Right lobe of liver (tissue), 4 donors: ENCODE measurements around the gene TXNL1.

Experiments used
- POLR2A ChIP-seq: fragments of 450-650 bp; IDR thresholded peaks from one replicate; pipeline ENCODE4 v1.6.1; 2017; ENCODE audit warnings: antibody characterized with exemption, mild to moderate bottlenecking
- TF ChIP-seq, protein P1 (sequence below), 4 donors: fragments of 200-600 bp in 3 of 4; fragments of 450-650 bp in 1 of 4; IDR thresholded peaks; one replicate each; pipeline versions ENCODE4 v1.5.1 to v1.8.0; 2016 to 2022; ENCODE audit warnings: antibody characterized with exemption in 4 of 4, mild to moderate bottlenecking in 2 of 4
- donor health status: DM: no; HTN: no; CAD: no.
- donor health status: DM: no; HTN: no; CAD: no.
- donor health status: DM: no; HTN: yes; CAD: no.

- TF ChIP-seq, protein P1, sequence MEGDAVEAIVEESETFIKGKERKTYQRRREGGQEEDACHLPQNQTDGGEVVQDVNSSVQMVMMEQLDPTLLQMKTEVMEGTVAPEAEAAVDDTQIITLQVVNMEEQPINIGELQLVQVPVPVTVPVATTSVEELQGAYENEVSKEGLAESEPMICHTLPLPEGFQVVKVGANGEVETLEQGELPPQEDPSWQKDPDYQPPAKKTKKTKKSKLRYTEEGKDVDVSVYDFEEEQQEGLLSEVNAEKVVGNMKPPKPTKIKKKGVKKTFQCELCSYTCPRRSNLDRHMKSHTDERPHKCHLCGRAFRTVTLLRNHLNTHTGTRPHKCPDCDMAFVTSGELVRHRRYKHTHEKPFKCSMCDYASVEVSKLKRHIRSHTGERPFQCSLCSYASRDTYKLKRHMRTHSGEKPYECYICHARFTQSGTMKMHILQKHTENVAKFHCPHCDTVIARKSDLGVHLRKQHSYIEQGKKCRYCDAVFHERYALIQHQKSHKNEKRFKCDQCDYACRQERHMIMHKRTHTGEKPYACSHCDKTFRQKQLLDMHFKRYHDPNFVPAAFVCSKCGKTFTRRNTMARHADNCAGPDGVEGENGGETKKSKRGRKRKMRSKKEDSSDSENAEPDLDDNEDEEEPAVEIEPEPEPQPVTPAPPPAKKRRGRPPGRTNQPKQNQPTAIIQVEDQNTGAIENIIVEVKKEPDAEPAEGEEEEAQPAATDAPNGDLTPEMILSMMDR (IDR thresholded peaks at IDR 0.05) = no peak
- TF ChIP-seq POLR2A = no peak
Observed at GRCh38 chr18:56576826-56577573, 61.4 kb downstream of the TXNL1 start.
